AG10803 (cell line): ENCODE results near the gene KITLG.
A peak's percentile ranks its signal among the peaks of the same experiment; 100 is the strongest.

ENCODE experiments used
- DNase-seq: peaks from one replicate; pipeline ENCODE4 v3.0.0; 2010; ENCODE audit warnings: low read depth
- H3K4me3 ChIP-seq: 2 replicates; pipeline ENCODE4 v1.5.1; 2011; ENCODE audit warnings: mild to moderate bottlenecking, low read length, control low read depth
- CTCF ChIP-seq: conservative IDR thresholded peaks from 2 replicates; pipeline ENCODE4 v1.5.1; 2011; ENCODE audit warnings: mild to moderate bottlenecking, low read length, control low read depth, inconsistent platforms

Gene KITLG

GRCh38 chr12:88591343-88591742, 11.1 kb upstream of the KITLG start:
- DNase-seq: peak; percentile 40
- no peak for TF ChIP-seq CTCF
- H3K4me3 ChIP-seq: no peak overlapping the region

GRCh38 chr12:88590851-88591250, 10.6 kb upstream of the KITLG start:
- no peak overlapping the region for H3K4me3 ChIP-seq

GRCh38 chr12:88585077-88585476, 4.8 kb upstream of the KITLG start:
- no peak for TF ChIP-seq CTCF
- DNase-seq: no peak

More at GRCh38 chr12:88590851-88591250, 10.6 kb upstream of the KITLG start:
- peak; percentile 67 for DNase-seq
- TF ChIP-seq CTCF: no peak

GRCh38 chr12:88579601-88580050, 645 bp downstream of the KITLG start:
- no peak for TF ChIP-seq CTCF
- no peak for DNase-seq
- H3K4me3 ChIP-seq: peak overlapping the region; percentile 87

More at GRCh38 chr12:88585077-88585476, 4.8 kb upstream of the KITLG start:
- no peak overlapping the region for H3K4me3 ChIP-seq

- no peak for DNase-seq
- peak overlapping the region; percentile 87 for H3K4me3 ChIP-seq
- TF ChIP-seq CTCF: peak; percentile 70
Observed at GRCh38 chr12:88579161-88579517, 1.1 kb downstream of the KITLG start.

- no peak for TF ChIP-seq CTCF
- no peak for DNase-seq
- peak overlapping the region; percentile 87 for H3K4me3 ChIP-seq
Observed at GRCh38 chr12:88578276-88579160, 1.8 kb downstream of the KITLG start.

GRCh38 chr12:88577537-88577936, 2.7 kb downstream of the KITLG start:
- DNase-seq: peak; percentile 52
- H3K4me3 ChIP-seq: peak overlapping the region; percentile 87
- peak; percentile 34 for TF ChIP-seq CTCF
